ENCODE measurements around the gene B4GALT5.
"Not testable (repeated sequence)": the region's sequence is repeated elsewhere in the genome, so short reads cannot be mapped to it uniquely, and the experiment has no call there.

Gene B4GALT5

GRCh38 chr20:49627329-49627761 lies 86.3 kb downstream of the B4GALT5 start:
- TF ChIP-seq CTCF (IDR thresholded peaks at IDR 0.05; ENCODE audit: insufficient read depth, low read depth, low read length, missing control alignments), result no peak
- H3K4me3 ChIP-seq (ENCODE audit: low read length), result no peak overlapping the region
- DNase-seq (ENCODE audit: low read depth), result peak; percentile 40

GRCh38 chr20:49624988-49625387 lies 88.7 kb downstream of the B4GALT5 start:
- DNase-seq (ENCODE audit: low read depth); H3K4me3 ChIP-seq (ENCODE audit: low read length): not testable (repeated sequence)

GRCh38 chr20:49624317-49624716 lies 89.4 kb downstream of the B4GALT5 start:
- no peak for TF ChIP-seq CTCF (IDR thresholded peaks at IDR 0.05; ENCODE audit: insufficient read depth, low read depth, low read length, missing control alignments)
- H3K4me3 ChIP-seq (ENCODE audit: low read length), result no peak overlapping the region
- DNase-seq (ENCODE audit: low read depth), result no peak

GRCh38 chr20:49622243-49622642 lies 91.4 kb downstream of the B4GALT5 start:
- no peak for TF ChIP-seq CTCF (IDR thresholded peaks at IDR 0.05; ENCODE audit: insufficient read depth, low read depth, low read length, missing control alignments)

GRCh38 chr20:49620364-49621240 lies 93.1 kb downstream of the B4GALT5 start:
- no peak for TF ChIP-seq CTCF (IDR thresholded peaks at IDR 0.05; ENCODE audit: insufficient read depth, low read depth, low read length, missing control alignments)
- H3K4me3 ChIP-seq (ENCODE audit: low read length), result no peak overlapping the region
- DNase-seq (ENCODE audit: low read depth), result no peak

More at GRCh38 chr20:49622243-49622642, 91.4 kb downstream of the B4GALT5 start:
- DNase-seq (ENCODE audit: low read depth), result no peak
- no peak overlapping the region for H3K4me3 ChIP-seq (ENCODE audit: low read length)

- DNase-seq (ENCODE audit: low read depth), result no peak
- no peak overlapping the region for H3K4me3 ChIP-seq (ENCODE audit: low read length)
Measured at GRCh38 chr20:49619113-49620048, 94.3 kb downstream of the B4GALT5 start.

More at GRCh38 chr20:49619113-49620048, 94.3 kb downstream of the B4GALT5 start:
- TF ChIP-seq CTCF (IDR thresholded peaks at IDR 0.05; ENCODE audit: insufficient read depth, low read depth, low read length, missing control alignments), result no peak
